Gastroesophageal sphincter (tissue), 3 donors: ENCODE results near the gene RNF157.

Experiments used
- EP300 ChIP-seq: sonication (generic); formaldehyde crosslinking; IDR thresholded peaks from one replicate; pipeline ENCODE4 v1.6.1; 2017; ENCODE audit warnings: antibody characterized with exemption, mild to moderate bottlenecking
- POLR2A ChIP-seq, 2 donors: fragments of 450-650 bp; IDR thresholded peaks; one replicate each; pipeline ENCODE4 v1.6.1; 2017; ENCODE audit warnings: antibody characterized with exemption in 2 of 2, mild to moderate bottlenecking in 2 of 2, moderate library complexity in 1 of 2
- POLR2AphosphoS5 ChIP-seq: sonication (generic); formaldehyde crosslinking; IDR thresholded peaks from one replicate; pipeline ENCODE4 v1.6.1; 2017; ENCODE audit warnings: antibody characterized with exemption
- TF ChIP-seq, protein P1 (sequence below), 4 experiments: fragments of 200-600 bp in 2 of 4; fragments of 450-650 bp in 2 of 4; sonication (generic) in 1 of 4; IDR thresholded peaks; one replicate each; pipeline ENCODE4 v1.5.1; 2017 to 2019; ENCODE audit warnings: antibody characterized with exemption in 4 of 4, mild to moderate bottlenecking in 2 of 4, moderate library complexity in 2 of 4

DNA sequence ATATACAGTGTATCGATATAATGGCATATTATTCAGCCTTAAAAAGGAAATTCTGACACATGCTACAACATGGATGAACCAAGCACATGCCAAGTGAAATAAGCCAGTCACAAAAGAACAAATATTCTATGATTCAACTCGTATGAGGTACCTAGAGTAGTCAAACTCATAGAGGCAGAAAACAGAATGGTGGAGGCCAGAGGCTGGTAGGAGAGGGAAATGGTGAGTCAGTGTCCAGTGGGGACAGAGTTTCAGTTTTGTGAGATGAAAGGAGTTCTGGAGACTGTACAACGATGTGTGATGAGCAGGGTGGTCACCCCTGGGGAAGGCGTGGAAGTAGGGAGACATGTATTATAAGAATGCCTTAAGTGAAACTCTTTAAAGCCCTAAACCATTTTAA lies 39.9 kb downstream of the RNF157 start:
- TF ChIP-seq, protein P1, sequence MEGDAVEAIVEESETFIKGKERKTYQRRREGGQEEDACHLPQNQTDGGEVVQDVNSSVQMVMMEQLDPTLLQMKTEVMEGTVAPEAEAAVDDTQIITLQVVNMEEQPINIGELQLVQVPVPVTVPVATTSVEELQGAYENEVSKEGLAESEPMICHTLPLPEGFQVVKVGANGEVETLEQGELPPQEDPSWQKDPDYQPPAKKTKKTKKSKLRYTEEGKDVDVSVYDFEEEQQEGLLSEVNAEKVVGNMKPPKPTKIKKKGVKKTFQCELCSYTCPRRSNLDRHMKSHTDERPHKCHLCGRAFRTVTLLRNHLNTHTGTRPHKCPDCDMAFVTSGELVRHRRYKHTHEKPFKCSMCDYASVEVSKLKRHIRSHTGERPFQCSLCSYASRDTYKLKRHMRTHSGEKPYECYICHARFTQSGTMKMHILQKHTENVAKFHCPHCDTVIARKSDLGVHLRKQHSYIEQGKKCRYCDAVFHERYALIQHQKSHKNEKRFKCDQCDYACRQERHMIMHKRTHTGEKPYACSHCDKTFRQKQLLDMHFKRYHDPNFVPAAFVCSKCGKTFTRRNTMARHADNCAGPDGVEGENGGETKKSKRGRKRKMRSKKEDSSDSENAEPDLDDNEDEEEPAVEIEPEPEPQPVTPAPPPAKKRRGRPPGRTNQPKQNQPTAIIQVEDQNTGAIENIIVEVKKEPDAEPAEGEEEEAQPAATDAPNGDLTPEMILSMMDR (IDR thresholded peaks at IDR 0.05): no peak
- TF ChIP-seq POLR2A (IDR thresholded peaks at IDR 0.05) (no peak), POLR2AphosphoS5 (no peak), EP300 (no peak)
